Measurements from ENCODE around the gene FAM83D. TPM values are rescaled to one million over a fixed set of nuclear protein-coding genes. Genes with fewer than 3 reads are reported as not detected.

The FAM83D gene
- total and polyA plus RNA-seq, 2 of the 8 experiments (the other 6 are each of a cell fraction or from before 2014, with no cell fraction given): 60.9 to 62.6 TPM

GRCh38 chr20:38894091-38894847, 31.9 kb upstream of the FAM83D start:
- Histone ChIP-seq H3K23ac (ENCODE audit: insufficient read length) (no peak overlapping the region), H2AFZ (ENCODE audit: low read length) (no peak overlapping the region), H3K56ac (replicated peaks; ENCODE audit: insufficient read length, low read depth, low read length) (no peak overlapping the region), H3K18ac (ENCODE audit: extremely low read depth, low read length) (peak overlapping the region; percentile 71; the same call in 1 of the 2 replicates), H3K4ac (replicated peaks; ENCODE audit: insufficient read length, low read depth, low read length) (no peak overlapping the region), H2BK5ac (ENCODE audit: low read depth, low read length) (peak overlapping the region; percentile 35; the same call in 1 of the 2 replicates), H3K27me3 (replicated peaks in 1 of 4; ENCODE audit: control insufficient read depth in 3 of 4, extremely low read depth in 1 of 4, insufficient read depth in 3 of 4, low read length in 3 of 4) (no peaks in the 10 kb centered on the region; a peak in 1 of 7 replicates), H2BK20ac (ENCODE audit: low read length) (no peak overlapping the region), H2BK15ac (ENCODE audit: low read length) (no peak overlapping the region), H4K8ac (ENCODE audit: extremely low read depth, insufficient read depth, low read length) (no peak overlapping the region), H3K14ac (ENCODE audit: insufficient read length) (no peak overlapping the region), H4K91ac (replicated peaks; ENCODE audit: insufficient read length, low read length) (no peak overlapping the region), H2AK5ac (ENCODE audit: low read depth, low read length) (peak overlapping the region; percentile 2; the same call in 1 of the 2 replicates), H2BK12ac (ENCODE audit: low read depth, low read length) (no peak overlapping the region), H3K4me2 (ENCODE audit: insufficient read depth in 1 of 2, low read depth in 2 of 2, low read length in 2 of 2) (peak overlapping the region in 1 of 2 experiments; percentile 67; a peak in 2 of 4 replicates), H3K36me3 (ENCODE audit: control insufficient read depth in 2 of 4, insufficient read depth in 4 of 4, low read length in 3 of 4) (no peaks in the 10 kb centered on the region), H3K79me1 (ENCODE audit: low read depth, low read length) (no peaks in the 10 kb centered on the region), H3K27ac (ENCODE audit: low read depth, low read length) (no peak overlapping the region), H3K9ac (replicated peaks in 1 of 4; ENCODE audit: extremely low read depth in 1 of 4, low read depth in 3 of 4, low read length in 3 of 4) (no peak overlapping the region), H3K4me3 (ENCODE audit: extremely low read depth in 1 of 4, insufficient read depth in 2 of 4, low read depth in 3 of 4, low read length in 4 of 4) (peak overlapping the region in 1 of 4 experiments; percentile 41; a peak in 3 of 8 replicates), H3K79me2 (ENCODE audit: control insufficient read depth in 1 of 2, insufficient read depth in 2 of 2, low read length in 2 of 2) (no peaks in the 10 kb centered on the region), H3K9me3 (ENCODE audit: insufficient read depth in 2 of 2, low read depth in 1 of 2, low read length in 1 of 2) (no peaks in the 10 kb centered on the region), H3K4me1 (replicated peaks in 1 of 4; ENCODE audit: control insufficient read depth in 3 of 4, insufficient read depth in 4 of 4, low read length in 3 of 4) (peaks cover 3 to 10% (median 4%) of the 10 kb centered on the region in 4 experiments; a peak in 4 of 7 replicates), H4K20me1 (replicated peaks in 1 of 2; ENCODE audit: control insufficient read depth in 1 of 2, insufficient read depth in 2 of 2, low read length in 2 of 2) (peaks cover 0 to 2% of the 10 kb centered on the region in 2 experiments), H3K23me2 (ENCODE audit: low read depth, low read length) (no peaks in the 10 kb centered on the region; the same call in 1 of the 2 replicates), H2BK120ac (replicated peaks; ENCODE audit: low read depth, low read length) (no peak overlapping the region), H4K5ac (ENCODE audit: insufficient read length, low read depth, low read length) (no peak overlapping the region)
- 44% methylated on average over 28 of the region's 30 CpGs; no CpG with 5 or more reads in 1 of the 2 experiments for WGBS, 2 experiments (ENCODE audit: extremely low coverage in 1 of 2, insufficient coverage in 1 of 2, insufficient read length in 1 of 2, insufficient replicate concordance in 2 of 2, low coverage in 1 of 2, low lambda C conversion rate in 2 of 2, missing lambda C conversion rate in 1 of 2)
- no peak for TF ChIP-seq CHD1 (IDR thresholded peaks at IDR 0.05; ENCODE audit: low read depth, low read length)
- no peak for TF ChIP-seq TEAD4 (IDR thresholded peaks at IDR 0.05; ENCODE audit: low read depth, low read length)
- DNase-seq (ENCODE audit: low read depth in 1 of 2, low spot score in 2 of 2) (no peak), FAIRE-seq (no peak)
- POLR2A ChIA-PET (ENCODE audit: partially characterized antibody): interaction anchor here (0.9 to 1.2 kb wide), 4 partner anchors 10 to 89 kb away, joined by 3 to 4 read pairs (median 3); partner anchors contain the start of genes FAM83D and PPP1R16B
- CTCF ChIA-PET (ENCODE audit: partially characterized antibody): interaction anchor here (0.7 to 5.7 kb wide), 21 partner anchors 10 to 252 kb away, joined by 3 to 79 read pairs (median 4); partner anchors contain the start of genes DHX35, FAM83D and PPP1R16B
